Measurements from ENCODE around the gene HTRA3.

- TF ChIP-seq POLR2A (IDR thresholded peaks at IDR 0.05) = no peak
- TF ChIP-seq CTCF (IDR thresholded peaks at IDR 0.05 in 8 of 11, conservative IDR thresholded peaks at IDR 0.05 in 3 of 11) = no peak
- peak in 1 of 3 donors; percentile 14 for TF ChIP-seq POLR2AphosphoS5 (IDR thresholded peaks at IDR 0.05)
Observed at GRCh38 chr4:8247047-8247930, 22.3 kb upstream of the HTRA3 start.
